ENCODE data around the gene GPHB5.
"Not testable (repeated sequence)": the region's sequence is repeated elsewhere in the genome, so short reads cannot be mapped to it uniquely, and the experiment has no call there.

GPHB5 gene

GRCh38 chr14:63326840-63327239, 8.1 kb upstream of the GPHB5 start:
- Histone ChIP-seq H3K9ac (ENCODE audit: low read depth in 1 of 2, low read length in 2 of 2) (no peak overlapping the region), H3K36me3 (ENCODE audit: control insufficient read depth in 1 of 2, insufficient read depth in 2 of 2, low read length in 2 of 2) (no peaks in the 10 kb centered on the region), H3K27ac (ENCODE audit: low read depth, low read length) (no peak overlapping the region), H3K9me3 (ENCODE audit: control insufficient read depth in 1 of 2, low read length in 2 of 2) (no peaks in the 10 kb centered on the region), H3K4me3 (ENCODE audit: low read depth in 1 of 2, low read length in 2 of 2) (no peak overlapping the region), H3K27me3 (ENCODE audit: control insufficient read depth in 1 of 2, insufficient read depth in 2 of 2, low read length in 2 of 2) (no peaks in the 10 kb centered on the region), H3K4me1 (ENCODE audit: control insufficient read depth in 1 of 2, insufficient read depth in 2 of 2, low read length in 2 of 2) (no peaks in the 10 kb centered on the region)

DNA sequence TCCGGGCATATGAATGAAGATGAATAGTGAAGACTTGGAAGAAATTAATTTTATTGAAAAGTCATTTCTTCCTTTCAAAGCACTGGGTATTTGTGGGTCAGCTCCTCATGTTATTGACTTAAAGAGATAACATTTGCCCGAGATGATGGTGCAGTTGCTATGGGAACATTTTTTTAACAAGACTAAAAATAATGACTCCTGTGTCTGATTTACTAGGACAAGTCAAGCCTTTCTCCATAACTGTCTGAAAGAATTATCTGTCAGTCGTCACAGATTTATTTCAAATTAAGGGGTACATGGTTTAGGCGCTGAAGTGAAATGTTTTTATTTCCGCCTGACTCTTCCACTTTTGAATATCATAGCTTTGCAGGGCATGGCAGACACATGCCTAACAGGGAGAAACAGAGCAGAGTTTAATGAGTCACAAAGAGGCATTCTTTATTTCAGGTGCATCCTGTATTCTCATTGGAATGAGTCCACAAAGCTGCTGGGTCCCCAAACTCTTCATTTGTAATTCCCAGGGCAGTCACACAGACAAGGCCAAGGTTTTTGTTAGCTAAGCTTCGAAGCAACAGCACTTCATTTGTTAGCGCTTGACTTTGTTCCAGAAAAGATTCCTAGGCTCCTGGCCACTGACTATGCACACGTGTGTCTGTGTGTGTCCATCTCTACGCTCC, 4.3 kb upstream of the GPHB5 start:
- Histone ChIP-seq H3K9me3 (ENCODE audit: control insufficient read depth in 1 of 2, low read length in 2 of 2) (no peaks in the 10 kb centered on the region), H3K27ac (ENCODE audit: low read depth, low read length) (no peak overlapping the region), H3K4me3 (ENCODE audit: low read depth in 1 of 2, low read length in 2 of 2) (no peak overlapping the region), H3K36me3 (ENCODE audit: control insufficient read depth in 1 of 2, insufficient read depth in 2 of 2, low read length in 2 of 2) (no peaks in the 10 kb centered on the region), H3K9ac (ENCODE audit: low read depth in 1 of 2, low read length in 2 of 2) (no peak overlapping the region), H3K27me3 (ENCODE audit: control insufficient read depth in 1 of 2, insufficient read depth in 2 of 2, low read length in 2 of 2) (no peaks in the 10 kb centered on the region), H3K4me1 (ENCODE audit: control insufficient read depth in 1 of 2, insufficient read depth in 2 of 2, low read length in 2 of 2) (no peaks in the 10 kb centered on the region)

GRCh38 chr14:63322472-63322871, 3.7 kb upstream of the GPHB5 start:
- Histone ChIP-seq H3K9ac (ENCODE audit: low read depth in 1 of 2, low read length in 2 of 2) (no peak overlapping the region), H3K27me3 (ENCODE audit: control insufficient read depth in 1 of 2, insufficient read depth in 2 of 2, low read length in 2 of 2) (no peaks in the 10 kb centered on the region), H3K9me3 (ENCODE audit: control insufficient read depth in 1 of 2, low read length in 2 of 2) (no peaks in the 10 kb centered on the region), H3K36me3 (ENCODE audit: control insufficient read depth in 1 of 2, insufficient read depth in 2 of 2, low read length in 2 of 2) (no peaks in the 10 kb centered on the region), H3K4me3 (ENCODE audit: low read depth in 1 of 2, low read length in 2 of 2) (no peak overlapping the region), H3K27ac (ENCODE audit: low read depth, low read length) (no peak overlapping the region), H3K4me1 (ENCODE audit: control insufficient read depth in 1 of 2, insufficient read depth in 2 of 2, low read length in 2 of 2) (no peaks in the 10 kb centered on the region)

DNA sequence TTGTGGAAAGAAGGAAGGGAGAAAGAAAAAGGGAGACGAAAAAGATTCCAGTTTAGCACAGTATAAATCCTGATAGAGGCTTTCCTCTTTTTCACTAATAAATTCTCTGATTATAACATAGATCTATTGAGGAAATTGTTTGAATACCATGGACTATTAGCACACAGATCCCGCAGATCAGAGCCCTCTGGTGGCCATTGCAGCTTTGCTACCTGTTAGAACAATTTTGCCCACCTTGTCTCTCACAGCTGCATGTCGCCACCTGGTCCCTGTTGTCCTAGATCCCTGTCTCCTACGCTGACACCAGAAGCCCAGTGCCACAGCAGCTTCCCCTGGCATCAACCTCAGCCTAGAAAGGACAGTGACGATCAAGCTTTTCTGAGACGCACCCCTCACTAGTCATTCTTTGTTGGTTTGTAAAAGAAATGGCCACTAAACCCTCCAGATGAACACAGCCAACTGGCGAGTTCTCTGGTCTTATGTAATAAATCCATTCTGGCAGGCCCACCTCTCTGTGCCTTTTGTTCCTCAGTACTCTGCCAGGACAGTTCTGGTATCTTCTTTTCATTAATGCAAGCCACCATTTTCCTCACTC, 9.9 kb downstream of the GPHB5 start:
- Histone ChIP-seq H3K27ac (ENCODE audit: low read depth, low read length) (no peak overlapping the region), H3K9me3 (ENCODE audit: control insufficient read depth in 1 of 2, low read length in 2 of 2) (no peaks in the 10 kb centered on the region), H3K4me1 (ENCODE audit: control insufficient read depth in 1 of 2, insufficient read depth in 2 of 2, low read length in 2 of 2) (no peaks in the 10 kb centered on the region), H3K36me3 (ENCODE audit: control insufficient read depth in 1 of 2, insufficient read depth in 2 of 2, low read length in 2 of 2) (no peaks in the 10 kb centered on the region), H3K27me3 (ENCODE audit: control insufficient read depth in 1 of 2, insufficient read depth in 2 of 2, low read length in 2 of 2) (no peaks in the 10 kb centered on the region), H3K9ac (ENCODE audit: low read depth in 1 of 2, low read length in 2 of 2) (no peak overlapping the region), H3K4me3 (ENCODE audit: low read depth in 1 of 2, low read length in 2 of 2) (no peak overlapping the region)

GRCh38 chr14:63304429-63304828, 14.3 kb downstream of the GPHB5 start:
- not testable (repeated sequence) for H3K27me3 ChIP-seq (ENCODE audit: control insufficient read depth in 1 of 2, insufficient read depth in 2 of 2, low read length in 2 of 2); H3K27ac ChIP-seq (ENCODE audit: low read depth, low read length); H3K4me1 ChIP-seq (ENCODE audit: control insufficient read depth in 1 of 2, insufficient read depth in 2 of 2, low read length in 2 of 2); H3K9me3 ChIP-seq (ENCODE audit: control insufficient read depth in 1 of 2, low read length in 2 of 2); H3K9ac ChIP-seq (ENCODE audit: low read depth in 1 of 2, low read length in 2 of 2); H3K36me3 ChIP-seq (ENCODE audit: control insufficient read depth in 1 of 2, insufficient read depth in 2 of 2, low read length in 2 of 2); H3K4me3 ChIP-seq (ENCODE audit: low read depth in 1 of 2, low read length in 2 of 2)

- H3K9me3 ChIP-seq (ENCODE audit: control insufficient read depth in 1 of 2, low read length in 2 of 2): no peaks in the 10 kb centered on the region
- H3K27ac ChIP-seq (ENCODE audit: low read depth, low read length): no peak overlapping the region
Measured at GRCh38 chr14:63301891-63302534, 16.7 kb downstream of the GPHB5 start.

GRCh38 chr14:63300854-63301253, 17.9 kb downstream of the GPHB5 start:
- Histone ChIP-seq H3K27ac (ENCODE audit: low read depth, low read length) (no peak overlapping the region), H3K4me3 (ENCODE audit: low read depth in 1 of 2, low read length in 2 of 2) (no peak overlapping the region), H3K9me3 (ENCODE audit: control insufficient read depth in 1 of 2, low read length in 2 of 2) (no peaks in the 10 kb centered on the region), H3K27me3 (ENCODE audit: control insufficient read depth in 1 of 2, insufficient read depth in 2 of 2, low read length in 2 of 2) (no peaks in the 10 kb centered on the region), H3K9ac (ENCODE audit: low read depth in 1 of 2, low read length in 2 of 2) (no peak overlapping the region), H3K4me1 (ENCODE audit: control insufficient read depth in 1 of 2, insufficient read depth in 2 of 2, low read length in 2 of 2) (no peaks in the 10 kb centered on the region), H3K36me3 (ENCODE audit: control insufficient read depth in 1 of 2, insufficient read depth in 2 of 2, low read length in 2 of 2) (no peaks in the 10 kb centered on the region)

More at GRCh38 chr14:63301891-63302534, 16.7 kb downstream of the GPHB5 start:
- H3K4me1 ChIP-seq (ENCODE audit: control insufficient read depth in 1 of 2, insufficient read depth in 2 of 2, low read length in 2 of 2): no peaks in the 10 kb centered on the region
- no peaks in the 10 kb centered on the region for H3K36me3 ChIP-seq (ENCODE audit: control insufficient read depth in 1 of 2, insufficient read depth in 2 of 2, low read length in 2 of 2)
- H3K4me3 ChIP-seq (ENCODE audit: low read depth in 1 of 2, low read length in 2 of 2): no peak overlapping the region
- no peaks in the 10 kb centered on the region for H3K27me3 ChIP-seq (ENCODE audit: control insufficient read depth in 1 of 2, insufficient read depth in 2 of 2, low read length in 2 of 2)
- H3K9ac ChIP-seq (ENCODE audit: low read depth in 1 of 2, low read length in 2 of 2): no peak overlapping the region

GRCh38 chr14:63299351-63300110, 19.2 kb downstream of the GPHB5 start:
- H3K4me1 ChIP-seq (ENCODE audit: control insufficient read depth in 1 of 2, insufficient read depth in 2 of 2, low read length in 2 of 2): no peaks in the 10 kb centered on the region
- no peaks in the 10 kb centered on the region for H3K36me3 ChIP-seq (ENCODE audit: control insufficient read depth in 1 of 2, insufficient read depth in 2 of 2, low read length in 2 of 2)
- H3K4me3 ChIP-seq (ENCODE audit: low read depth in 1 of 2, low read length in 2 of 2): no peak overlapping the region
- no peak overlapping the region for H3K9ac ChIP-seq (ENCODE audit: low read depth in 1 of 2, low read length in 2 of 2)
- no peaks in the 10 kb centered on the region for H3K9me3 ChIP-seq (ENCODE audit: control insufficient read depth in 1 of 2, low read length in 2 of 2)
- no peaks in the 10 kb centered on the region for H3K27me3 ChIP-seq (ENCODE audit: control insufficient read depth in 1 of 2, insufficient read depth in 2 of 2, low read length in 2 of 2)
- no peak overlapping the region for H3K27ac ChIP-seq (ENCODE audit: low read depth, low read length)

GRCh38 chr14:63297372-63298063, 21.2 kb downstream of the GPHB5 start:
- Histone ChIP-seq H3K9ac (ENCODE audit: low read depth in 1 of 2, low read length in 2 of 2) (no peak overlapping the region), H3K4me3 (ENCODE audit: low read depth in 1 of 2, low read length in 2 of 2) (no peak overlapping the region), H3K9me3 (ENCODE audit: control insufficient read depth in 1 of 2, low read length in 2 of 2) (no peaks in the 10 kb centered on the region), H3K36me3 (ENCODE audit: control insufficient read depth in 1 of 2, insufficient read depth in 2 of 2, low read length in 2 of 2) (no peaks in the 10 kb centered on the region), H3K27me3 (ENCODE audit: control insufficient read depth in 1 of 2, insufficient read depth in 2 of 2, low read length in 2 of 2) (no peaks in the 10 kb centered on the region), H3K27ac (ENCODE audit: low read depth, low read length) (no peak overlapping the region), H3K4me1 (ENCODE audit: control insufficient read depth in 1 of 2, insufficient read depth in 2 of 2, low read length in 2 of 2) (no peaks in the 10 kb centered on the region)

Data from duodenal mucosa (tissue), 2 donors.